Common myeloid progenitor, CD34-positive (primary cell): ENCODE measurements around the gene KDM7A.

ENCODE experiments used
- CTCF ChIA-PET: fragments of 350-600 bp; sonication (Branson Sonifier 250); formaldehyde crosslinking; loops from one replicate; lab custom pipeline; 2021; ENCODE audit warnings: antibody characterized with exemption; lab: Charles Lee
- POLR2A ChIA-PET: fragments of 350-600 bp; sonication (Branson Sonifier 250); formaldehyde crosslinking; loops from one replicate; lab custom pipeline; 2021; ENCODE audit warnings: antibody characterized with exemption; lab: Charles Lee
- DNase-seq, 3 donors: peaks; one replicate each; pipeline versions ENCODE4 v3.0.0 to v3.0.0-alpha.2; 2013
- H3K27ac ChIP-seq, 2 experiments: 1 replicate in 1 of 2; 2 replicates in 1 of 2; pipeline ENCODE4 v1.7.0; 2013; ENCODE audit warnings: inconsistent platforms in 2 of 2, low read length in 2 of 2, mild to moderate bottlenecking in 2 of 2, low read depth in 1 of 2, moderate library complexity in 1 of 2; ENCODE audit not compliant: severe bottlenecking in 2 of 2, insufficient read depth in 1 of 2, poor library complexity in 1 of 2
- H3K27me3 ChIP-seq, 5 experiments: replicated peaks in 2 of 5; 1 replicate in 3 of 5; 2 replicates in 2 of 5; pipeline versions ENCODE4 v1.6.1 to v1.7.0; 2013; ENCODE audit warnings: low read length in 4 of 5, mild to moderate bottlenecking in 2 of 5, moderate library complexity in 2 of 5, inconsistent platforms in 1 of 5; ENCODE audit not compliant: insufficient read depth in 5 of 5, control insufficient read depth in 4 of 5
- H3K36me3 ChIP-seq, 4 experiments: 1 replicate in 2 of 4; 2 replicates in 2 of 4; pipeline versions ENCODE4 v1.6.1 to v1.7.0; 2013; ENCODE audit warnings: low read length in 3 of 4, control low read depth in 1 of 4, mild to moderate bottlenecking in 1 of 4; ENCODE audit not compliant: control insufficient read depth in 4 of 4, insufficient read depth in 4 of 4
- H3K4me1 ChIP-seq, 4 experiments: 1 replicate in 3 of 4; 2 replicates in 1 of 4; pipeline versions ENCODE4 v1.6.1 to v1.7.1; 2013; ENCODE audit warnings: low read length in 3 of 4, mild to moderate bottlenecking in 3 of 4, control low read depth in 1 of 4, inconsistent platforms in 1 of 4, moderate library complexity in 1 of 4; ENCODE audit not compliant: control insufficient read depth in 4 of 4, insufficient read depth in 4 of 4; ENCODE audit errors: control extremely low read depth in 1 of 4
- H3K4me3 ChIP-seq, 7 experiments: 1 replicate in 4 of 7; 2 replicates in 3 of 7; pipeline versions ENCODE4 v1.5.1 to v1.7.0; 2013; ENCODE audit warnings: mild to moderate bottlenecking in 7 of 7, low read length in 6 of 7, moderate library complexity in 6 of 7, inconsistent platforms in 2 of 7, low read depth in 2 of 7, control low read depth in 1 of 7; ENCODE audit not compliant: insufficient read depth in 4 of 7, control insufficient read depth in 1 of 7; ENCODE audit errors: extremely low read depth in 1 of 7
- H3K9me3 ChIP-seq, 5 experiments: 1 replicate in 4 of 5; 2 replicates in 1 of 5; pipeline versions ENCODE4 v1.6.1 to v1.7.1; 2013; ENCODE audit warnings: low read length in 4 of 5, mild to moderate bottlenecking in 2 of 5, inconsistent platforms in 1 of 5, low read depth in 1 of 5, moderate library complexity in 1 of 5; ENCODE audit not compliant: control insufficient read depth in 4 of 5, insufficient read depth in 2 of 5; ENCODE audit errors: control extremely low read depth in 1 of 5
- WGBS: methylation state at CpG from one replicate; pipeline ENCODE4 v1.1.5; 2013; ENCODE audit not compliant: insufficient coverage; 5-methylcytosine and 5-hydroxymethylcytosine counted together

The KDM7A gene

GRCh38 chr7:140058517-140058916, 118.3 kb downstream of the KDM7A start:
- peak in 1 of 3 donors; percentile 24 for DNase-seq
- Histone ChIP-seq H3K4me3 (no peak overlapping the region), H3K9me3 (no peaks in the 10 kb centered on the region), H3K4me1 (peaks cover 2 to 42% (median 24%) of the 10 kb centered on the region in 4 experiments), H3K27ac (no peak overlapping the region), H3K36me3 (peaks cover 4 to 18% (median 6%) of the 10 kb centered on the region in 4 experiments), H3K27me3 (no peaks in the 10 kb centered on the region)
- 27% methylated on average over 2 of the region's 7 CpGs for WGBS
- ChIA-PET CTCF (no interaction called here), POLR2A (no interaction called here)

GRCh38 chr7:140057143-140057535, 119.6 kb downstream of the KDM7A start:
- ChIA-PET POLR2A (no interaction called here), CTCF (interaction anchor here (0.5 to 1.1 kb wide), 2 partner anchors 15 to 426 kb away, joined by 3 to 4 read pairs; no protein-coding TSS in a partner anchor)
- Histone ChIP-seq H3K27ac (no peak overlapping the region), H3K4me3 (no peak overlapping the region), H3K4me1 (peaks cover 0 to 40% (median 22%) of the 10 kb centered on the region in 4 experiments), H3K27me3 (no peaks in the 10 kb centered on the region), H3K36me3 (peaks cover 4 to 18% (median 6%) of the 10 kb centered on the region in 4 experiments), H3K9me3 (no peaks in the 10 kb centered on the region)
- 100% methylated on average over 2 of the region's 3 CpGs for WGBS
- DNase-seq, result no peak

DNA sequence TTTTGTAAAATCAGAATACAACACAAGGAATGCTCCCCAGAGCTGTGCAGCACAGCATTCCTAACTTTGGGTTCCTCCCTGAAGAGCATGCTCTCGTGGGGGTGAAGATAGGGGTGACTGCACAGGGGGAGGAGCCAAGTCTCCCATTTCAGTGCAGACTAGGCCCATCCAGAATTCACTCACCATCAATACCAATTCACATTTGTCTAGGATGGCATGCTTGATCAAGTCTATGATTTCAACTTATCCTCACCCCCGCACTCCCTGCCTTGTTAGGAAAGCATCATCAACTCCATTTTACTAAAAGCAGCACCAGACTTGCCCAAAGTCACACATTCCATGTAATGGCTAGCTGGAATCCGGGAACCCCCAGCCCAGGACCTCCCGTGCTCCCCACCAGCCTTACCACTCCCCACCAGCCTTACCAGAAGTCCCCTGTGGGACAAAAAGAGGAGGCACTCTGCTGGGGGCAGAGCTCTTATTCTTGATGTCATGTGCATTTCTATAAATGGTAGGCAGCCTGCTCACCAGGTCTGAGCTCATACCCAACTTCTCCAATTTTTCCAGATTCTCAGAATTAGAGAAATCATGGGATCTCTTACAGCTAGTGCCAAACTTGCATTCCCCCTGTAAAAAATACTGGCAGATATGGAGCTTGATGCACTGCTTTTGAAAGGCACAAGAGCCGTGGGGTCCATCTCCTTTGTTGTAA, 120.2 kb downstream of the KDM7A start:
- Histone ChIP-seq H3K27me3 (no peaks in the 10 kb centered on the region), H3K27ac (no peak overlapping the region), H3K4me1 (peaks cover 0 to 35% (median 19%) of the 10 kb centered on the region in 4 experiments), H3K9me3 (no peaks in the 10 kb centered on the region), H3K36me3 (peaks cover 4 to 18% (median 6%) of the 10 kb centered on the region in 4 experiments), H3K4me3 (no peak overlapping the region)
- DNase-seq, result no peak
- ChIA-PET POLR2A (no interaction called here), CTCF (interaction anchor here (1.1 kb wide), 1 partner anchor 15 kb away, joined by 4 read pairs; no protein-coding TSS in a partner anchor)
- WGBS, result 100% methylated on average over 2 of the region's 5 CpGs

DNA sequence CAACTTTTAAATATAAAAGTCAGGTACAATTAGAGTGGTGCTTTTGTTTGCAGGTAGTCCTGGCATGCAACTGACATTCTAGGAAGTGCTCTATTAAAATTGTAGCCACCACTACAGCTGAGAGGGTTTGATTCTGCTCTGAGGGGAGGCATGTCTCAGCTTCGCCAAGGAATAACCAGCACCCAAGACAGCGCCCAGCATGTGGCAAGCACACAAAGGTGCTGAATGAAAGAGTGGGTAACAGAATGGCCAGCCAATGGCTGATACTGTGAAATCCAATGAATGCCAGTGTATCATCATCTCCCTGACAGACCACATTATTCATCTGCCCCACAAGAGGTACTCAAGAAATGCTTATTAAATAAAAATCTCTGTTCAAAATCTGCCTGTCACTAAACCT, 121.0 kb downstream of the KDM7A start:
- no peaks in the 10 kb centered on the region for H3K27me3 ChIP-seq
- H3K9me3 ChIP-seq, result no peaks in the 10 kb centered on the region
- ChIA-PET CTCF (interaction anchor here (0.9 kb wide), 1 partner anchor 8 kb away, joined by 3 read pairs; no protein-coding TSS in a partner anchor), POLR2A (no interaction called here)
- H3K4me1 ChIP-seq, result peaks cover 0 to 27% (median 13%) of the 10 kb centered on the region in 4 experiments
- H3K27ac ChIP-seq, result no peak overlapping the region
- H3K4me3 ChIP-seq, result no peak overlapping the region
- H3K36me3 ChIP-seq, result peaks cover 4 to 18% (median 6%) of the 10 kb centered on the region in 4 experiments
- no peak for DNase-seq
- WGBS, result 100% methylated on average over 2 of the region's 2 CpGs

DNA sequence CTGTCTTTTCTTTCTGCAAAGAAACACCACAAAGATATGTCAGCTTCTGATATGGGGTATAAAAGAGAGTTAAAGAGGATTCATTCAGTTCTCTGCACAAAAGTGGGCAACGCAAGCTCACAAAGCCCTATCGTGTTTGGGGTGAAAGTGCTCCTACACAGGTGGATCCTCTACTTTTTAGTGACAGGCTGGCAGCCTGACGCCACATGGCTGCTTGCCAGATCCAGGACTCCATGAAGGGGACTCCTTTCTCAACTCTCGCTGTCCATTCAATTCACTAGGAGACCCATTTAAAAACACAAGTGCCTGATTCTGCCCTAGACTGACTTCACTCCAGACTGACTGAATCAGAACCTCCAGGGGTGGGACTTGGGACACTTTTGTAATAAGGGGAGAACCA, 122.0 kb downstream of the KDM7A start:
- 100% methylated on average over 3 of the region's 4 CpGs for WGBS
- DNase-seq, result no peak
- CTCF ChIA-PET, result interaction anchor here (0.6 to 0.9 kb wide), 2 partner anchors 9 to 10 kb away, joined by 3 read pairs; no protein-coding TSS in a partner anchor

DNA sequence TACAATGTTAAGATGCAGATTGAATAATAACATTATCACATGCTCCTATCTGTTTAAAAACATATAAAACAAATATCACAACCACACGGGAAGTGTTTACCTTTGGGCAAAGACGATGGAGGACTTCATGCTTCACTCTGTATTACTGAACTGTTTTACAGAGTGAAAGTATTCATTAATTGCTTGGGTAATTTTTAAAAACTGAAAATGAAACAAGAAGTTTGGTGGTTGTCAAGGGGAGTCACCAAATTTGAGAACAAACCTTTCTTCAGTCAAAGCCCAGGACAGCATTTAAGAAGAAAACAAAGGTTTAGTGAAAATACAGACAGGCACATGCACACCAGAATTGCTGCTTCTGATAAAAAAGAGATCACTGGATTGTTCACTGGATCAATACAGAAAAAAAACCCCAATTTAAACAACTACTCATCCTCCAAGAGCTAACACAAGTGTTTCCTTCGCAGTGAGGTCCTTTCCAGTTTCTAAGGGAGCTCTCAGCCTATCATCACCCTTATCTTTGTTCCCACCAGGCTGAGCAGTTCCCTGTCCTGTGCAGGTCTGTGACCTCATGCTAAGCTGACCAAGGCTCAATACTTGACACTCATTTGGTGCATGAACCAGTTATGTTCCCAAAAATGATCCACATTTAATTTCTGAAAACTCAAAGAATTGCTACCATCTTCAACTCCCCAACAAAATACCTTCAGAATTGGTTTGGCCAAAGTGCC, 122.8 kb downstream of the KDM7A start:
- Histone ChIP-seq H3K27ac (no peak overlapping the region), H3K4me3 (no peak overlapping the region), H3K27me3 (no peaks in the 10 kb centered on the region), H3K9me3 (no peaks in the 10 kb centered on the region), H3K36me3 (peaks cover 8 to 18% (median 10%) of the 10 kb centered on the region in 4 experiments), H3K4me1 (peaks cover 0 to 9% (median 3%) of the 10 kb centered on the region in 4 experiments)
- POLR2A ChIA-PET, result no interaction called here
- DNase-seq, result no peak
- 93% methylated on average over 3 of the region's 3 CpGs for WGBS
- CTCF ChIA-PET, result interaction anchor here (0.6 kb wide), 1 partner anchor 9 kb away, joined by 3 read pairs; no protein-coding TSS in a partner anchor

More for the DNA sequence above, 122.0 kb downstream of the KDM7A start:
- Histone ChIP-seq H3K27ac (no peak overlapping the region), H3K27me3 (no peaks in the 10 kb centered on the region), H3K4me1 (peaks cover 0 to 17% (median 7%) of the 10 kb centered on the region in 4 experiments), H3K4me3 (no peak overlapping the region), H3K36me3 (peaks cover 5 to 18% (median 9%) of the 10 kb centered on the region in 4 experiments), H3K9me3 (no peaks in the 10 kb centered on the region)
- POLR2A ChIA-PET, result no interaction called here
